Peyer's patch (tissue), 4 donors: Measurements from ENCODE around the gene MCCC1. TPM values are rescaled to one million over a fixed set of nuclear protein-coding genes. Genes with fewer than 3 reads are reported as not detected.
"Not testable (repeated sequence)": the region's sequence is repeated elsewhere in the genome, so short reads cannot be mapped to it uniquely, and the experiment has no call there.

Experiments used
- DNase-seq, 3 donors: peaks; one replicate each; pipeline ENCODE4 v3.0.0-alpha.2; 2017 to 2019
- H3K27ac ChIP-seq, 4 donors: fragments of 200-600 bp; sonication (generic); one replicate each; pipeline ENCODE4 v1.5.1; 2016 to 2019
- H3K27me3 ChIP-seq, 2 donors: fragments of 200-600 bp; sonication (generic); one replicate each; pipeline ENCODE4 v1.5.1; 2019
- H3K36me3 ChIP-seq, 3 donors: fragments of 200-600 bp; sonication (generic); one replicate each; pipeline ENCODE4 v1.5.1; 2016 to 2019
- H3K4me1 ChIP-seq, 4 donors: fragments of 200-600 bp; sonication (generic); one replicate each; pipeline ENCODE4 v1.5.1; 2016 to 2019
- H3K4me3 ChIP-seq, 4 donors: fragments of 200-600 bp; sonication (generic); 1 replicate in 3 of 4; 2 replicates in 1 of 4; pipeline ENCODE4 v1.5.1; 2016 to 2019; ENCODE audit warnings: mild to moderate bottlenecking in 1 of 4
- H3K9me3 ChIP-seq, 4 donors: fragments of 200-600 bp; sonication (generic); one replicate each; pipeline ENCODE4 v1.5.1; 2016 to 2019; ENCODE audit warnings: mild to moderate bottlenecking in 1 of 4
- POLR2A ChIP-seq, 2 donors: fragments of 450-650 bp; IDR thresholded peaks; one replicate each; pipeline ENCODE4 v1.5.1; 2017; ENCODE audit warnings: antibody characterized with exemption in 2 of 2, mild to moderate bottlenecking in 2 of 2, moderate library complexity in 2 of 2
- total RNA-seq, 4 donors: library from RNA; depleted of rRNA; stranded (reverse); fragments of >200 nt; gene quantifications; one replicate each; pipeline ENCODE4 v1.1.0, GENCODE V29; 2016
- TF ChIP-seq, protein P1 (sequence below), 6 experiments: fragments of 450-650 bp in 4 of 6; fragments of 200-600 bp in 2 of 6; sonication (generic) in 1 of 6; IDR thresholded peaks; one replicate each; pipeline ENCODE4 v1.5.1; 2017 to 2019; ENCODE audit warnings: antibody characterized with exemption in 6 of 6, mild to moderate bottlenecking in 3 of 6, moderate library complexity in 1 of 6

The MCCC1 gene
- total RNA-seq, 4 donors from 2014 or later = 20.3 to 57.8 (median 21.9) TPM

- no peaks in the 10 kb centered on the region for H3K27me3 ChIP-seq
- DNase-seq = no peak
- H3K4me3 ChIP-seq = no peak overlapping the region
- H3K9me3 ChIP-seq = no peaks in the 10 kb centered on the region
- H3K4me1 ChIP-seq = no peaks in the 10 kb centered on the region
- no peaks in the 10 kb centered on the region for H3K36me3 ChIP-seq
- TF ChIP-seq POLR2A (IDR thresholded peaks at IDR 0.05) = no peak
- TF ChIP-seq, protein P1, sequence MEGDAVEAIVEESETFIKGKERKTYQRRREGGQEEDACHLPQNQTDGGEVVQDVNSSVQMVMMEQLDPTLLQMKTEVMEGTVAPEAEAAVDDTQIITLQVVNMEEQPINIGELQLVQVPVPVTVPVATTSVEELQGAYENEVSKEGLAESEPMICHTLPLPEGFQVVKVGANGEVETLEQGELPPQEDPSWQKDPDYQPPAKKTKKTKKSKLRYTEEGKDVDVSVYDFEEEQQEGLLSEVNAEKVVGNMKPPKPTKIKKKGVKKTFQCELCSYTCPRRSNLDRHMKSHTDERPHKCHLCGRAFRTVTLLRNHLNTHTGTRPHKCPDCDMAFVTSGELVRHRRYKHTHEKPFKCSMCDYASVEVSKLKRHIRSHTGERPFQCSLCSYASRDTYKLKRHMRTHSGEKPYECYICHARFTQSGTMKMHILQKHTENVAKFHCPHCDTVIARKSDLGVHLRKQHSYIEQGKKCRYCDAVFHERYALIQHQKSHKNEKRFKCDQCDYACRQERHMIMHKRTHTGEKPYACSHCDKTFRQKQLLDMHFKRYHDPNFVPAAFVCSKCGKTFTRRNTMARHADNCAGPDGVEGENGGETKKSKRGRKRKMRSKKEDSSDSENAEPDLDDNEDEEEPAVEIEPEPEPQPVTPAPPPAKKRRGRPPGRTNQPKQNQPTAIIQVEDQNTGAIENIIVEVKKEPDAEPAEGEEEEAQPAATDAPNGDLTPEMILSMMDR (IDR thresholded peaks at IDR 0.05) = no peak
- H3K27ac ChIP-seq = no peak overlapping the region
Observed at GRCh38 chr3:183108470-183108869, 9.2 kb upstream of the MCCC1 start.

DNA sequence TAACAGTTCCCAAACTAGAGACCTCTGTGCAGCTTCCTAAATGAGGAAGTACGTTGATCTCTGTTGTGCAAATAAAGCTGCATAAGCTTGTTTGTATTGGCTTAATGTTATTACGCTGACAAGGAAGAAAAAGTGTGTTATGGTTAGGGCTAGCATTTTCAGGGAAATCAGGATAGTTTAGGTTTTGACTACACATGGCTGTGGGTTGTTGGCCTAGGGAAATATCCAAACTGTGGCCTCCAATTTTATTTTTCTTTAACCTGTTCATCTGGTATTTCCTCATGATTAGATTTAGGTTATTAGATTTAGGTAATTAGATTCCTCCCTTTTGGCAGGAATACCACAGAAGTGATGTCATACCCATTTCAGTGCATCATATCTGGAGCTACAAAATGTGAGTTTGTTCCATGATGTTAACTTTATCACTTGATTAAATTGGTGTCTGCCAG lies 8.7 kb upstream of the MCCC1 start:
- H3K27ac ChIP-seq = no peak overlapping the region

GRCh38 chr3:183107372-183107771 lies 8.1 kb upstream of the MCCC1 start:
- not testable (repeated sequence) for H3K27me3 ChIP-seq, H3K9me3 ChIP-seq, H3K36me3 ChIP-seq, H3K27ac ChIP-seq, DNase-seq, H3K4me3 ChIP-seq, H3K4me1 ChIP-seq

More for the DNA sequence above, 8.7 kb upstream of the MCCC1 start:
- no peaks in the 10 kb centered on the region for H3K4me1 ChIP-seq
- TF ChIP-seq POLR2A (IDR thresholded peaks at IDR 0.05) = no peak
- TF ChIP-seq, protein P1 (IDR thresholded peaks at IDR 0.05) = no peak
- no peaks in the 10 kb centered on the region for H3K27me3 ChIP-seq
- no peaks in the 10 kb centered on the region for H3K36me3 ChIP-seq
- no peak for DNase-seq
- H3K4me3 ChIP-seq = no peak overlapping the region
- H3K9me3 ChIP-seq = no peaks in the 10 kb centered on the region

- Histone ChIP-seq H3K27ac (no peak overlapping the region), H3K4me3 (no peak overlapping the region), H3K27me3 (no peaks in the 10 kb centered on the region), H3K36me3 (no peaks in the 10 kb centered on the region), H3K9me3 (no peaks in the 10 kb centered on the region), H3K4me1 (no peaks in the 10 kb centered on the region)
- DNase-seq = no peak
- TF ChIP-seq, protein P1 (IDR thresholded peaks at IDR 0.05) = no peak
- no peak for TF ChIP-seq POLR2A (IDR thresholded peaks at IDR 0.05)
Observed at GRCh38 chr3:183106635-183107034, 7.3 kb upstream of the MCCC1 start.

DNA sequence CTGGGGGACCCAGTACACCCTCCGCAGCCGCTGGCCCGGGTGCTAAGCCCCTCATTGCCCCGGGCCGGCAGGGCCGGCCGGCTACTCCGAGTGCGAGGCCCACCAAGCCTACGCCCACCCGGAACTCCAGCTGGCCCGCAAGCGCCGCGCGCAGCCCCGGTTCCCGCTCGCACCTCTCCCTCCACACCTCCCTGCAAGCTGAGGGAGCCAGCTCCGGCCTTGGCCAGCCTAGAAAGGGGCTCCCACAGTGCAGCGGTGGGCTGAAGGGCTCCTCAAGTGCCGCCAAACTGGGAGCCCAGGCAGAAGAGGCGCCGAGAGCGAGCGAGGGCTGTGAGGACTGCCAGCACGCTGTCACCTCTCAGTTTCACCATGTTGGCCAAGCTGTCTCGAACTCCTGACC lies 4.7 kb upstream of the MCCC1 start:
- not testable (repeated sequence) for H3K4me3 ChIP-seq, H3K27me3 ChIP-seq, H3K36me3 ChIP-seq, H3K27ac ChIP-seq, DNase-seq, H3K4me1 ChIP-seq, H3K9me3 ChIP-seq

- H3K4me1 ChIP-seq = peaks cover 0 to 18% (median 2%) of the 10 kb centered on the region in 4 donors
- H3K36me3 ChIP-seq, H3K27me3 ChIP-seq, H3K27ac ChIP-seq, H3K9me3 ChIP-seq, H3K4me3 ChIP-seq, DNase-seq: not testable (repeated sequence)
Observed at GRCh38 chr3:183101040-183101439, 1.7 kb upstream of the MCCC1 start.

GRCh38 chr3:183100376-183100775 lies 1.1 kb upstream of the MCCC1 start:
- TF ChIP-seq, protein P1 (IDR thresholded peaks at IDR 0.05) = no peak
- TF ChIP-seq POLR2A (IDR thresholded peaks at IDR 0.05) = no peak
- Histone ChIP-seq H3K27me3 (no peaks in the 10 kb centered on the region), H3K4me1 (peaks cover 0 to 18% (median 2%) of the 10 kb centered on the region in 4 donors), H3K27ac (peak overlapping the region in 2 of 4 donors; percentile 82 to 88), H3K36me3 (no peaks in the 10 kb centered on the region), H3K9me3 (no peaks in the 10 kb centered on the region), H3K4me3 (no peak overlapping the region)
- DNase-seq = no peak
